H1 (cell line): ENCODE measurements around the gene PTPN3. TPM values are rescaled to one million over a fixed set of nuclear protein-coding genes. Genes with fewer than 3 reads are reported as not detected.

ENCODE experiments used
- CTCF ChIA-PET: fragments of 300-600 bp; sonication (Branson Sonifier 250); formaldehyde crosslinking; loops from one replicate; lab custom pipeline; 2021; ENCODE audit not compliant: partially characterized antibody; lab: Charles Lee
- POLR2A ChIA-PET: fragments of 300-600 bp; sonication (Branson Sonifier 250); formaldehyde crosslinking; loops from one replicate; lab custom pipeline; 2021; ENCODE audit warnings: inconsistent platforms; ENCODE audit not compliant: partially characterized antibody; lab: Charles Lee
- DNase-seq, 2 experiments: peaks; one replicate each; pipeline versions ENCODE4 v3.0.0 to v3.0.0-alpha.2; 2010 to 2022; ENCODE audit warnings: low spot score in 2 of 2, low read depth in 1 of 2, mixed read lengths in 1 of 2
- FAIRE-seq: peaks from 2 replicates; lab custom pipeline; 2011; peaks lifted over from hg19 to GRCh38; lab: Jason Lieb, UNC
- H2AFZ ChIP-seq: 2 replicates; pipeline ENCODE4 v1.8.1; 2012; ENCODE audit warnings: low read length, inconsistent platforms
- H2AK5ac ChIP-seq: 2 replicates; pipeline ENCODE4 v1.6.1; 2013; ENCODE audit warnings: low read depth, low read length
- H2BK120ac ChIP-seq: replicated peaks from 2 replicates; pipeline ENCODE3; 2013; ENCODE audit warnings: low read depth, low read length, inconsistent platforms
- H2BK12ac ChIP-seq: 2 replicates; pipeline ENCODE4 v1.6.1; 2013; ENCODE audit warnings: low read depth, low read length
- H2BK15ac ChIP-seq: 2 replicates; pipeline ENCODE4 v1.6.1; 2013; ENCODE audit warnings: low read length
- H2BK20ac ChIP-seq: 2 replicates; pipeline ENCODE4 v1.6.1; 2013; ENCODE audit warnings: low read length
- H2BK5ac ChIP-seq: 2 replicates; pipeline ENCODE4 v1.6.1; 2013; ENCODE audit warnings: low read depth, low read length
- H3K14ac ChIP-seq: 2 replicates; pipeline ENCODE4 v1.6.1; 2013; ENCODE audit warnings: inconsistent platforms; ENCODE audit not compliant: insufficient read length
- H3K18ac ChIP-seq: 2 replicates; pipeline ENCODE4 v1.6.1; 2013; ENCODE audit warnings: low read length; ENCODE audit errors: extremely low read depth
- H3K23ac ChIP-seq: 2 replicates; pipeline ENCODE4 v1.6.1; 2013; ENCODE audit warnings: inconsistent platforms; ENCODE audit not compliant: insufficient read length
- H3K23me2 ChIP-seq: 2 replicates; pipeline ENCODE4 v1.6.1; 2013; ENCODE audit warnings: low read depth, low read length
- H3K27ac ChIP-seq: 2 replicates; pipeline ENCODE4 v1.6.1; 2011; ENCODE audit warnings: low read depth, low read length, inconsistent platforms
- H3K27me3 ChIP-seq, 4 experiments: replicated peaks in 1 of 4; 1 replicate in 1 of 4; 2 replicates in 3 of 4; pipeline versions ENCODE4 v1.6.1 to v1.8.1; 2011 to 2013; ENCODE audit warnings: low read length in 3 of 4, mild to moderate bottlenecking in 3 of 4, inconsistent platforms in 2 of 4, mixed read lengths in 2 of 4, moderate library complexity in 1 of 4; ENCODE audit not compliant: control insufficient read depth in 3 of 4, insufficient read depth in 3 of 4; ENCODE audit errors: extremely low read depth in 1 of 4
- H3K36me3 ChIP-seq, 4 experiments: 2 replicates each; pipeline versions ENCODE4 v1.6.1 to v1.8.1; 2011 to 2013; ENCODE audit warnings: mild to moderate bottlenecking in 4 of 4, low read length in 3 of 4, moderate library complexity in 2 of 4, control low read depth in 1 of 4, inconsistent platforms in 1 of 4; ENCODE audit not compliant: insufficient read depth in 4 of 4, control insufficient read depth in 2 of 4
- H3K4ac ChIP-seq: replicated peaks from 2 replicates; pipeline ENCODE3; 2013; ENCODE audit warnings: low read length, low read depth, mixed read lengths, inconsistent platforms; ENCODE audit not compliant: insufficient read length
- H3K4me1 ChIP-seq, 4 experiments: replicated peaks in 1 of 4; 1 replicate in 1 of 4; 2 replicates in 3 of 4; pipeline versions ENCODE4 v1.6.1 to v1.8.1; 2011 to 2013; ENCODE audit warnings: low read length in 3 of 4, inconsistent platforms in 2 of 4, mixed read lengths in 1 of 4; ENCODE audit not compliant: insufficient read depth in 4 of 4, control insufficient read depth in 3 of 4
- H3K4me2 ChIP-seq, 2 experiments: 2 replicates each; pipeline versions ENCODE4 v1.6.1 to v1.8.1; 2011 to 2013; ENCODE audit warnings: low read depth in 2 of 2, low read length in 2 of 2, control low read depth in 1 of 2, inconsistent platforms in 1 of 2, mild to moderate bottlenecking in 1 of 2; ENCODE audit not compliant: insufficient read depth in 1 of 2
- H3K4me3 ChIP-seq, 4 experiments: fragments of 200-600, 300-600 bp in 1 of 4; sonication (generic), shearing (Covaris generic), sonication (Bioruptor Twin) in 1 of 4; 2 replicates each; pipeline versions ENCODE4 v1.5.1 to v1.8.1; 2011 to 2016; ENCODE audit warnings: low read length in 4 of 4, low read depth in 3 of 4, control low read depth in 2 of 4, inconsistent platforms in 2 of 4, mild to moderate bottlenecking in 2 of 4, mixed read lengths in 1 of 4, moderate library complexity in 1 of 4; ENCODE audit not compliant: insufficient read depth in 2 of 4; ENCODE audit errors: extremely low read depth in 1 of 4
- H3K56ac ChIP-seq: replicated peaks from 2 replicates; pipeline ENCODE3; 2013; ENCODE audit warnings: low read depth, mild to moderate bottlenecking, mixed read lengths, low read length, inconsistent platforms; ENCODE audit not compliant: insufficient read length
- H3K79me1 ChIP-seq: 2 replicates; pipeline ENCODE4 v1.6.1; 2013; ENCODE audit warnings: low read depth, low read length, control low read depth
- H3K79me2 ChIP-seq, 2 experiments: 2 replicates each; pipeline versions ENCODE4 v1.6.1 to v1.8.1; 2012 to 2013; ENCODE audit warnings: low read length in 2 of 2, mild to moderate bottlenecking in 2 of 2, inconsistent platforms in 1 of 2; ENCODE audit not compliant: insufficient read depth in 2 of 2, control insufficient read depth in 1 of 2
- H3K9ac ChIP-seq, 4 experiments: replicated peaks in 1 of 4; 1 replicate in 1 of 4; 2 replicates in 3 of 4; pipeline versions ENCODE4 v1.6.1 to v1.8.1; 2011 to 2013; ENCODE audit warnings: low read depth in 3 of 4, low read length in 3 of 4, control low read depth in 2 of 4, mild to moderate bottlenecking in 2 of 4, moderate library complexity in 2 of 4, inconsistent platforms in 1 of 4; ENCODE audit errors: extremely low read depth in 1 of 4
- H3K9me3 ChIP-seq, 2 experiments: 2 replicates each; pipeline versions ENCODE4 v1.6.1 to v1.8.1; 2012 to 2013; ENCODE audit warnings: mild to moderate bottlenecking in 2 of 2, moderate library complexity in 2 of 2, control low read depth in 1 of 2, inconsistent platforms in 1 of 2, low read depth in 1 of 2, low read length in 1 of 2, mixed read lengths in 1 of 2; ENCODE audit not compliant: insufficient read depth in 2 of 2
- H4K20me1 ChIP-seq, 2 experiments: replicated peaks in 1 of 2; 2 replicates each; pipeline versions ENCODE3 to v1.8.1; 2011 to 2013; ENCODE audit warnings: inconsistent platforms in 2 of 2, low read length in 2 of 2, mild to moderate bottlenecking in 1 of 2; ENCODE audit not compliant: insufficient read depth in 2 of 2, control insufficient read depth in 1 of 2
- H4K5ac ChIP-seq: 2 replicates; pipeline ENCODE4 v1.6.1; 2013; ENCODE audit warnings: low read length, low read depth, mixed read lengths, inconsistent platforms; ENCODE audit not compliant: insufficient read length
- H4K8ac ChIP-seq: 2 replicates; pipeline ENCODE4 v1.8.0; 2013; ENCODE audit warnings: mild to moderate bottlenecking, moderate library complexity, low read length, inconsistent platforms; ENCODE audit not compliant: insufficient read depth; ENCODE audit errors: extremely low read depth
- H4K91ac ChIP-seq: replicated peaks from 2 replicates; pipeline ENCODE3; 2013; ENCODE audit warnings: low read length, mixed read lengths, inconsistent platforms; ENCODE audit not compliant: insufficient read length
- GABPA ChIP-seq: IDR thresholded peaks from 2 replicates; pipeline ENCODE4 v1.6.1; 2011; ENCODE audit warnings: mild to moderate bottlenecking, low read length, moderate library complexity, borderline replicate concordance; ENCODE audit not compliant: insufficient read depth
- HDAC6 ChIP-seq: IDR thresholded peaks from one replicate; pipeline ENCODE4 v1.7.1; 2012; ENCODE audit warnings: low read depth, mild to moderate bottlenecking, inconsistent platforms, low read length, moderate library complexity
- JUN ChIP-seq: IDR thresholded peaks from 2 replicates; pipeline ENCODE4 v1.6.1; 2011; ENCODE audit warnings: low read depth, mild to moderate bottlenecking, improper control_type of control experiment, low read length
- POU5F1 ChIP-seq: IDR thresholded peaks from 2 replicates; pipeline ENCODE4 v1.6.1; 2011; ENCODE audit warnings: low read depth, mild to moderate bottlenecking, low read length, moderate library complexity
- RAD21 ChIP-seq, 2 experiments: IDR thresholded peaks in 1 of 2; conservative IDR thresholded peaks in 1 of 2; 2 replicates each; pipeline ENCODE4 v1.6.1; 2011; ENCODE audit warnings: low read depth in 2 of 2, low read length in 2 of 2, improper control_type of control experiment in 1 of 2, inconsistent platforms in 1 of 2, mild to moderate bottlenecking in 1 of 2, moderate library complexity in 1 of 2
- RBBP5 ChIP-seq: IDR thresholded peaks from 2 replicates; pipeline ENCODE4 v1.7.1; 2012; ENCODE audit warnings: low read depth, mild to moderate bottlenecking, inconsistent platforms, low read length, moderate library complexity, borderline replicate concordance
- SIN3A ChIP-seq, 2 experiments: IDR thresholded peaks in 1 of 2; conservative IDR thresholded peaks in 1 of 2; 2 replicates each; pipeline ENCODE4 v1.6.1; 2011 to 2012; ENCODE audit warnings: low read length in 2 of 2, improper control_type of control experiment in 1 of 2, low read depth in 1 of 2, mild to moderate bottlenecking in 1 of 2
- TCF12 ChIP-seq: IDR thresholded peaks from 2 replicates; pipeline ENCODE4 v1.6.1; 2011; ENCODE audit warnings: low read depth, mild to moderate bottlenecking, low read length
- WGBS, 2 experiments: shearing (Covaris generic) in 1 of 2; methylation state at CpG; one replicate each; pipeline versions ENCODE4 v1.1.6 to v1.1.7; 2013 to 2015; ENCODE audit warnings: low lambda C conversion rate in 2 of 2, mixed read lengths in 2 of 2, inconsistent platforms in 1 of 2, low coverage in 1 of 2, missing lambda C conversion rate in 1 of 2; ENCODE audit not compliant: insufficient replicate concordance in 2 of 2, insufficient coverage in 1 of 2, insufficient read length in 1 of 2; ENCODE audit errors: extremely low coverage in 1 of 2, missing lambda C conversion rate in 1 of 2; 5-methylcytosine and 5-hydroxymethylcytosine counted together
- polyA plus RNA-seq, 7 experiments: library from polyadenylated mRNA; depleted of rRNA in 3 of 7; stranded (reverse) in 5 of 7; unstranded in 2 of 7; fragments of >200 nt in 5 of 7; fragments of 200-250 nt in 2 of 7; gene quantifications; 1 replicate in 5 of 7; 2 replicates in 1 of 7; 4 replicates in 1 of 7; pipeline versions ENCODE4 v1.2.1 to v1.2.3, GENCODE V29; 2011 to 2013; ENCODE audit warnings: missing spikeins in 2 of 7, mixed read lengths in 2 of 7
- total RNA-seq: library from RNA; stranded (reverse); fragmentation: NEBNext Ultra II Directional; extraction: Animal tissue kit (Norgen Biotek cat#: 25700); gene quantifications from 2 replicates; pipeline ENCODE4 v1.2.1, GENCODE V29; 2021
- TF ChIP-seq, protein P1 (sequence below): IDR thresholded peaks from 2 replicates; pipeline ENCODE4 v1.6.1; 2012; ENCODE audit warnings: inconsistent platforms

The PTPN3 gene
- total and polyA plus RNA-seq, 2 of the 8 experiments (the other 6 are each of a cell fraction or from before 2014, with no cell fraction given): 2.9 to 3.7 TPM

DNA sequence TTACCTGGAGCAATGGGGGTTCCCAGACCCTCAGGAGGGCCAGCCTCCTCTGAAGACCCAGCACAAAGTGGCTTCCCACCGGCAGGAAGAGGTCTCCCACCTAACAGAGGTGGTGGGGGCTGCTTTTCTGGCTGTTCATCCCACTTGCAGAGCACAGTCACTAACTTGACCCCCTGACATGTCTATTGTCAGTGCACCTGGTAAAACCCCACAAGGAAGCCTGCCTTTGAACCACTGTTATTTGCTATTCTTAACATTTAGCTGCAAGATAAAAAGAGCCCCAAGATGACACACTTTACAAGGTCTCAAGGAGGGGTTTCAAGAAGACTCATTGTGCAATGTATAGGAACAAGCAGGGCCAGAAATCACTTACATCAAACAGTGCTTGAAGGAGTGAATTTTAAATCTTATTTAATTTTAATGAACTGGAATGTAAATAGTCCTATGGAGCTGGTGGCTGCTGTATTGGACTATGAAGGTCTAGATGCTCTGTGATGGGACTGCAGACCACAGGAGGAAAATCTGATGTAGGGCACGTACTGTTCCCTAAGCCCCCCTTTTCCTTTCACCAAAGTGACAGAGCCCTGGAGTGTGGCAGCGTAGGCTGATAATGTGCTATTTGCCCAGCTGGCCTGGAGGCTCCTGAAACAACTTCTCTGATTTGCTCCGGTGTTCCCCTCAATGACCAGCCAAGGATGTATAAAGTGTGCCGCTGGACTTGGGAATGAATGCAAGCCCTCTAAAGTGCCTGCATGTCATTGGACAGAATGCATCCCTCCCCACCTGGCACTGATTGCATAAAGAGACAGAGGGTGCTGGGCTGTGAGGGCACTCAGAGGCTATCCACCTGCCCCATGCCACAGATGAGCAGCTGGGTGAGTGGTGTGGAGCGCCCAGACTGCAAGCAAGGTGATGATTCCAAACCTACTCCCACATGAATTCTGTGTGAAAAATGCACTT lies 80.2 kb downstream of the PTPN3 start:
- Histone ChIP-seq H3K27ac (no peak overlapping the region), H3K18ac (no peak overlapping the region), H4K5ac (no peak overlapping the region), H2BK5ac (no peak overlapping the region), H4K8ac (no peak overlapping the region), H3K14ac (no peak overlapping the region), H3K79me1 (no peaks in the 10 kb centered on the region), H3K27me3 (no peaks in the 10 kb centered on the region), H3K23me2 (no peaks in the 10 kb centered on the region), H3K4me3 (no peak overlapping the region), H3K4me2 (no peak overlapping the region), H4K91ac (no peak overlapping the region), H2BK15ac (no peak overlapping the region), H2BK120ac (no peak overlapping the region), H2BK20ac (no peak overlapping the region), H4K20me1 (no peaks in the 10 kb centered on the region), H3K4me1 (peaks cover 0 to 5% (median under 1%) of the 10 kb centered on the region in 4 experiments; a peak in 1 of 7 replicates), H3K9me3 (no peaks in the 10 kb centered on the region), H2BK12ac (no peak overlapping the region), H3K56ac (no peak overlapping the region), H3K79me2 (no peaks in the 10 kb centered on the region), H2AFZ (no peak overlapping the region), H2AK5ac (no peak overlapping the region), H3K4ac (no peak overlapping the region), H3K36me3 (no peaks in the 10 kb centered on the region), H3K9ac (no peak overlapping the region), H3K23ac (no peak overlapping the region)
- ChIA-PET POLR2A (no interaction called here), CTCF (interaction anchor here (0.9 to 5.9 kb wide), 5 partner anchors 6 to 732 kb away, joined by 3 to 65 read pairs (median 6); no protein-coding TSS in a partner anchor)
- DNase-seq (no peak), FAIRE-seq (no peak)
- 89% methylated on average over 6 of the region's 6 CpGs; no CpG with 5 or more reads in 1 of the 2 experiments for WGBS, 2 experiments
- no peak for TF ChIP-seq RBBP5
- no peak for TF ChIP-seq SIN3A (conservative IDR thresholded peaks at IDR 0.05 in 1 of 2, IDR thresholded peaks at IDR 0.05 in 1 of 2; ENCODE audit: low read depth in 1 of 2, low read length in 2 of 2)
- no peak for TF ChIP-seq JUN
- TF ChIP-seq HDAC6: no peak
- no peak for TF ChIP-seq GABPA
- TF ChIP-seq RAD21 (IDR thresholded peaks at IDR 0.05 in 1 of 2, conservative IDR thresholded peaks at IDR 0.05 in 1 of 2; ENCODE audit: low read depth in 2 of 2, low read length in 2 of 2): no peak
- TF ChIP-seq, protein P1, sequence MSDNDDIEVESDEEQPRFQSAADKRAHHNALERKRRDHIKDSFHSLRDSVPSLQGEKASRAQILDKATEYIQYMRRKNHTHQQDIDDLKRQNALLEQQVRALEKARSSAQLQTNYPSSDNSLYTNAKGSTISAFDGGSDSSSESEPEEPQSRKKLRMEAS: no peak
- TF ChIP-seq POU5F1: no peak
- TF ChIP-seq TCF12: no peak
